GM19238 (cell line): Measurements from ENCODE around the gene ABCC6.
"Not testable (repeated sequence)": the region's sequence is repeated elsewhere in the genome, so short reads cannot be mapped to it uniquely, and the experiment has no call there.

Experiments
- DNase-seq: peaks from one replicate; pipeline ENCODE4 v3.0.0; 2011; ENCODE audit warnings: low spot score; ENCODE audit not compliant: insufficient read length

ABCC6 gene

GRCh38 chr16:16222850-16223661 lies at the start of gene ABCC6:
Gene ABCC6 (minus strand): TSS chr16:16223494. CDS start chr16:16223434, 60 bp downstream.
- DNase-seq = not testable (repeated sequence)

- DNase-seq = not testable (repeated sequence)
Observed at GRCh38 chr16:16272573-16273221, 49.4 kb upstream of the ABCC6 start.

GRCh38 chr16:16271658-16272057 lies 48.4 kb upstream of the ABCC6 start:
- DNase-seq = not testable (repeated sequence)

- DNase-seq = not testable (repeated sequence)
Observed at GRCh38 chr16:16268185-16268808, 45.0 kb upstream of the ABCC6 start.

GRCh38 chr16:16267708-16268107 lies 44.4 kb upstream of the ABCC6 start:
- DNase-seq = not testable (repeated sequence)

GRCh38 chr16:16265044-16265443 lies 41.8 kb upstream of the ABCC6 start:
- not testable (repeated sequence) for DNase-seq

- DNase-seq = not testable (repeated sequence)
Observed at GRCh38 chr16:16263947-16264346, 40.7 kb upstream of the ABCC6 start.

DNA sequence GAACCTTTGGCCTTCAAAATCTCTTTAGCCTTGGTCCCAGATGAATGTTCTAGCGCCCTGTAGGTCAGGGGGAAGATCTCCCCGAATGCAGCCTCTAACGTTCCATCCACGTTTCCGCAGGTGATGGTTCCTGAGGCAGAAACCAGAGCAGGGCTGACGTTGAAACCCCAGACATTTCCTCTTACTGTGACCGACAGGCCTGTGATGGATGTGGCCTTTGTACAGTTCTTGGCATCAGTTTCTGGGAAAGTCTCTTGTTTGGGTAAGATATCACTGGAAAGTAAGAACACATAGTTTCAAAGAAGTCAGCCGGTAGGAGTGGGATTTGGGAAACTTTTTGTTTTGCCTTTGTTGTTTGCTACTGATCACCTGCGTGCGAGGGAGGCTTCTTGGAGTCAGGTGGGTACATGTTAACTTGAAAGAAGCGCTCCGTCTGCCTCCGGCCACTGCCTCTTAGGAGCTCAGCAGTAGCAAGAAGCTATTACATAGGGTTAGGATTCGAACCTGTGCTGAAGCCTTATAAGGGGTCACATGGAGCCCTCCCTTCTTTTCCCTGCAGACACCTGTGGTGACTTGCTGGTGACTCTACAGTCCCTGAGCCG lies 39.8 kb upstream of the ABCC6 start:
- not testable (repeated sequence) for DNase-seq

DNA sequence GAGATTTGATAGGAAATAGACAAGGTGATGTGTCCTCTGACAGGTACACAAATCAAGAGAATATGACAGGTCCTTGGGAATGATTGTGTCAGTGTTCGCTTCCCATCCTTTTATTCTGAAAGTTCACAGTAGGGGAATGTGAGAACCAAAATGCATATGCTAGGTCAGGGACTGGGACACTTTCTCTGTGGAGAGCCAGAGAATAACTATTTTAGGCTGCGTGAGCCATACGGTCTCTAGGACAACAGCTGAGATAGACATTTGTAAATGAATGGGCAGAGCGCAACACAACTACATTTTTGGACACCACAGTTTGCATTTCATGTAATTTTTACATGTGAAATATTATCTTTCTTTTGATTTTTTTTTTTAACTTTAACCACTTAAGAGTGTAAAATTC lies 36.7 kb upstream of the ABCC6 start:
- not testable (repeated sequence) for DNase-seq

- not testable (repeated sequence) for DNase-seq
Observed at GRCh38 chr16:16258822-16259221, 35.5 kb upstream of the ABCC6 start.

- DNase-seq = not testable (repeated sequence)
Observed at GRCh38 chr16:16257301-16257923, 34.1 kb upstream of the ABCC6 start.

DNA sequence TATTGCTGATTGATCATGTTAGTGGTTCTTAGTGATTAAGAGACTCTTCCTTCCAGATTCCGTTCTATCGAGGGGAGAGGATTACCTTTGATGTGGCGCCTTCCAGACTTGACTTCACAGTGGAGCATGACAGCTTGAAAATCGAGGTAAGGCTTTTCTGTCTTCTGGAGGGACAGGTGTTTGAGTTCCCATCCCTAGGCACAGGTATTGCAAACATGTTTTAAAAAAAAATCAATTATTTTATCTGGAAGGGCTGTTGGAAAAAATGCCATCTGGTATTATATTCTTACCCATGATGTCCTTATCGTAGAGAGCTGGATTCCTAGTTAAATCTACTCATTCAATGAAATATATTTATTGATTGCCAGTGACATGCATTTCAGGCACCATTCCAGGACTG lies 29.1 kb upstream of the ABCC6 start:
- DNase-seq = not testable (repeated sequence)

- not testable (repeated sequence) for DNase-seq
Observed at GRCh38 chr16:16249621-16250330, 26.5 kb upstream of the ABCC6 start.

GRCh38 chr16:16247439-16247838 lies 24.1 kb upstream of the ABCC6 start:
- not testable (repeated sequence) for DNase-seq

DNA sequence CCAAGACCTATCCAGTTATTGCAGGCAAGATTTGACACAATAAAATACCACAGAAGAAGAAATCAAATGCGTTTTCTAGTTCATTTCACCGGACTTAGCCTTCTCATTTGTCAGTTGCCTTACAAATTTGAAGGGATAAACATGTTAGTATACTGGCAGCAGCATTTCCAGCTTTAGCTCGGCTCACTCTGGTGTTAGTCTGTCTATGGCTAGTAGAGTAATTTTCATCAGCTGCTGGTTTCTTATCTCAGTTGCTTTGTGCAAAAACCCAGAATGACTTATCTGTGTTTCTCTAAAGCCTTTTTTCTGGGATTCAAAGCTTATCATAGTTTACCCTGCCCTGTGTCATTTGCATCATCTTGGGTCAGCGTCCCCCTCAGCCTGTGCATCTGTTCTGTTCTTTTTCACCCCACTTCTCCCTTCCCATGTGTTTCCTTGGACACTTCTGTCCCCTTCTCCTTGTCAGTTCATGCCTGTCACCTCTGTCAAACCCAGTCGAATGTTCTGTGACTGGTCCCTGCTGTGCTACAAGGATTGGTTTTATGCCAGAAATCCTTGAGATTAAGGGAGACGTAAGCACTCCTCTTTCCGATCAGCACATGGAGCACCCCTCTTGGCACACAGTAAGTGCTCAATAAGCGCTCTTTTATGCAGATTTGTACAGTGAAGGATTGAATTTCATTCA lies 23.4 kb upstream of the ABCC6 start:
- DNase-seq = not testable (repeated sequence)

DNA sequence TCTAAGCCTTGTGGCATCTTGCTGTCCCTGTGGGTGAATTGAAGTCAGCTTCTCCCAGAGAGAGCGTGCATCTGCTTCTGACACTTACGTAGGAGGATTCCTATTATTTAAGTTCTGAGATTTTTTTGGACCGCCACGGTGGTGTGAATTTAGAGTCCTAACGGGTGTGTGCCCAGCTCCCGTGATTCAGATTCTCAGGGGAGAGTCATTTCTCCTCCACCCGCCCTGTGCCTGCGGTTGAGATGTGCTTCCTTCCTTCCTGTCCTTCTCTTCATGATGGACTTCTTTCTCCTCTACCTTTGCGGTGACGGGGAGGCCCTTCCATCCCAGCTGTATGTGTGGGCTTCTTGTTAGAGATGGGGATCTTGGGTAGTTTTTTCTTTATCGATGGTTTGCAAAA lies 20.6 kb upstream of the ABCC6 start:
- DNase-seq = not testable (repeated sequence)

DNA sequence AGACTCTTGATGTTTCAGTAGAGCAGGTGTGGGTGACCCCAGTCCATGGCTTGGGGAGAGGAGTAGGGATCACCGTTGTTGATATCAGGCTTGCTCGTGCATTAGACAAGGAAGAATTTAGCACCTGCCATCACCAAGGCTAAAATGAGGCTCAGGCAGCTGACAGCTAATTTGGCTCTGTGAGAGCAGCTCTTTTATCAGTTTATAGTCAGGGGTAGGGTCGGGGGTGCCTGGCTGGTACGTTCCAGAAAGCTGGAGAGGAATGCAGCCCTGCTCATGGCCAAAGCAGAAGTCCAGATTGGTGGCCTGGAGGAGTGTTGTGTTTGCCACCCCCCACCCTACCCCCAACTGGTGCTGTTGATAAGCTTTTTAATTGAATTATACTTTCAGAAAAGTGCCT lies 17.4 kb upstream of the ABCC6 start:
- not testable (repeated sequence) for DNase-seq

DNA sequence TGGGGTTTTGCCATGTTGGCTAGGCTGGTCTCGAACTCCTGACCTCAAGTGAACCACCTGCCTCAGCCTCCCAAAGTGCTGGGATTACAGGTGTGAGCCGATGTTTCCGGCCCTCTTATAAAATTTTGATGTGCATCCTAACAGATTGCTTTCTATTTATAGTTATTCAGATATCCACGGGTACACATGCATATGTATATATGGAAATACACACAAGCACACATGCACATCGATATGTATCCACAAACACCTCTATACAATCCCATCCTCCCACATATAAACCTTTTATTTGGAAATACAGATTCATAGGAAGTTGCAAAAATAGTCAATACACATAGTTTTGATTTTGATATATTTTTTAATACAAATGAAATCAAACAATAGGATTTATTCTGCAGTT lies 14.4 kb upstream of the ABCC6 start:
- DNase-seq = not testable (repeated sequence)

- not testable (repeated sequence) for DNase-seq
Observed at GRCh38 chr16:16237071-16237470, 13.8 kb upstream of the ABCC6 start.

DNA sequence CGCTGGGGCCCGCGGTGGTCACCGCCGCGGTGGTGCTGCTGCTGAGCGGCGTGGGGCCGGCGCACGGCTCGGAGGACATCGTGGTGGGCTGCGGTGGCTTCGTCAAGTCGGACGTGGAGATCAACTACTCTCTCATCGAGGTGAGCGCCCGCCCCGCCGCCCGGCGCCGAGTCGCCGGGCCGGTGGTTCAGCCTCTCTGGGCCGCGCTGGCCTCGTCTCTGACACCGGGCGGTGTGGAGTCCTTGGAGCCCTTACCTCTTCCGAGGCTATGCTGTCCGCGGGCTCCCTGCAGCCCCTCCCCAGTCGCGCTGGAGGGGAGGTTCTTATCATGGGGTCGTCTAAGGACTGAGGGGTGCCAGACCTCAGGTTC lies 9.4 kb upstream of the ABCC6 start:
- not testable (repeated sequence) for DNase-seq
